Esophagus squamous epithelium (tissue), 5 donors: Measurements from ENCODE around the gene TCF23. TPM values are rescaled to one million over a fixed set of nuclear protein-coding genes. Genes with fewer than 3 reads are reported as not detected.

ENCODE experiments used
- DNase-seq: peaks from one replicate; lab custom pipeline; 2025; lab: John Stamatoyannopoulos, UW
- H3K27ac ChIP-seq, 4 donors: fragments of 200-600 bp; sonication (generic); one replicate each; pipeline ENCODE4 v1.5.1; 2016 to 2019; ENCODE audit warnings: mild to moderate bottlenecking in 1 of 4
- H3K27me3 ChIP-seq, 4 donors: fragments of 200-600 bp; sonication (generic); 1 replicate in 3 of 4; 2 replicates in 1 of 4; pipeline versions ENCODE4 v1.5.1 to v1.6.0; 2017 to 2021; ENCODE audit warnings: antibody characterized with exemption in 1 of 4
- H3K36me3 ChIP-seq, 3 donors: fragments of 200-600 bp; sonication (generic); one replicate each; pipeline ENCODE4 v1.5.1; 2016 to 2019
- H3K4me1 ChIP-seq, 3 donors: fragments of 200-600 bp; sonication (generic); one replicate each; pipeline ENCODE4 v1.5.1; 2017 to 2019
- H3K4me3 ChIP-seq, 4 donors: fragments of 200-600 bp; sonication (generic); 1 replicate in 3 of 4; 2 replicates in 1 of 4; pipeline ENCODE4 v1.5.1; 2016 to 2019; ENCODE audit warnings: mild to moderate bottlenecking in 2 of 4, moderate library complexity in 1 of 4
- H3K9me3 ChIP-seq, 3 donors: fragments of 200-600 bp; sonication (generic); one replicate each; pipeline ENCODE4 v1.5.1; 2016 to 2019
- POLR2A ChIP-seq, 4 donors: fragments of 450-650 bp; IDR thresholded peaks; one replicate each; pipeline ENCODE4 v1.6.1; 2017; ENCODE audit warnings: antibody characterized with exemption in 4 of 4, mild to moderate bottlenecking in 4 of 4, moderate library complexity in 3 of 4
- WGBS, 2 donors: methylation state at CpG; one replicate each; pipeline ENCODE4 v1.1.5; 2018; 5-methylcytosine and 5-hydroxymethylcytosine counted together
- intact Hi-C: fragments of 100-400 bp; cut with DNase I; formaldehyde crosslinking; loops from one replicate; pipeline ENCODE4 v1.15.0; 2022
- total RNA-seq, 4 donors: library from RNA; depleted of rRNA; stranded (reverse); fragments of >200 nt; gene quantifications; one replicate each; pipeline ENCODE4 v1.1.0, GENCODE V29; 2016
- TF ChIP-seq, protein P1 (sequence below), 6 experiments: fragments of 450-650 bp in 4 of 6; fragments of 200-600 bp in 2 of 6; sonication (generic) in 2 of 6; IDR thresholded peaks; one replicate each; pipeline ENCODE4 v1.5.1; 2016 to 2019; ENCODE audit warnings: antibody characterized with exemption in 6 of 6, mild to moderate bottlenecking in 4 of 6, moderate library complexity in 4 of 6
- donor health status: DM: yes; HTN: yes; CAD: no.

Gene TCF23
- total RNA-seq, 4 donors from 2014 or later = not detected

DNA sequence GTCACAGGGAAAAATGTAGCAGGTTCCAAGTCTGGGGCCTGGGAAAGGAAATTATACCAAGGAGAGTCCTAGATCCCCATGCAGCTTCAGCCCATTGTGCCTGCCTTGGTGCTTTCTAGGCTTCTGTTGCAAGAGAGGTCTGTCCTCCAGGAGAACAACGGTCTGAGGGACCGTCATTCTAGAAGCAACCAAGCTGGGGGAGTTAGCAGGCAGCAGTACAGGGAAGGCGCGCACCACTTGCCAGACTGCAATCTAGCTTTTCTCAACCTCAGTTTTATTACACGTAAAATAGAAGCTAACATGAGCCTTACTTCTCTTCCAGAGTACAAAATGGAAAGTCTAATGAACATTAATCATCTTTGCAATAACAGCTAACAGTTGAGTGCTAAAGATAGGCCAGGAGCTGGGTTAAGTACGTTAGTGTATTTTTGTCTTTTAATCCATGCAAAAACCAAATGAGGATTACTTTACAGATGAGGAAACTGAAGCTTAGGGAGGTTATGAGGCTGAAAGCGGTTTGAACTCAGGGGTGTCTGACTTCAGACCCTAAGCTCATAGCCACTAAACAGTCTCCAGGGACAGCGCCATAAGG lies 1.9 kb downstream of the TCF23 start:
- DNase-seq = no peak
- WGBS, 2 donors = 82 to 85% methylated on average over 8 of the region's 8 CpGs
- Histone ChIP-seq H3K36me3 (no peaks in the 10 kb centered on the region), H3K4me1 (no peaks in the 10 kb centered on the region), H3K4me3 (no peak overlapping the region), H3K27ac (no peak overlapping the region), H3K9me3 (no peaks in the 10 kb centered on the region), H3K27me3 (peaks cover 0 to 12% (median 0%) of the 10 kb centered on the region in 4 donors)
- intact Hi-C loops = no loop called here
- TF ChIP-seq POLR2A (IDR thresholded peaks at IDR 0.05) = no peak
- TF ChIP-seq, protein P1, sequence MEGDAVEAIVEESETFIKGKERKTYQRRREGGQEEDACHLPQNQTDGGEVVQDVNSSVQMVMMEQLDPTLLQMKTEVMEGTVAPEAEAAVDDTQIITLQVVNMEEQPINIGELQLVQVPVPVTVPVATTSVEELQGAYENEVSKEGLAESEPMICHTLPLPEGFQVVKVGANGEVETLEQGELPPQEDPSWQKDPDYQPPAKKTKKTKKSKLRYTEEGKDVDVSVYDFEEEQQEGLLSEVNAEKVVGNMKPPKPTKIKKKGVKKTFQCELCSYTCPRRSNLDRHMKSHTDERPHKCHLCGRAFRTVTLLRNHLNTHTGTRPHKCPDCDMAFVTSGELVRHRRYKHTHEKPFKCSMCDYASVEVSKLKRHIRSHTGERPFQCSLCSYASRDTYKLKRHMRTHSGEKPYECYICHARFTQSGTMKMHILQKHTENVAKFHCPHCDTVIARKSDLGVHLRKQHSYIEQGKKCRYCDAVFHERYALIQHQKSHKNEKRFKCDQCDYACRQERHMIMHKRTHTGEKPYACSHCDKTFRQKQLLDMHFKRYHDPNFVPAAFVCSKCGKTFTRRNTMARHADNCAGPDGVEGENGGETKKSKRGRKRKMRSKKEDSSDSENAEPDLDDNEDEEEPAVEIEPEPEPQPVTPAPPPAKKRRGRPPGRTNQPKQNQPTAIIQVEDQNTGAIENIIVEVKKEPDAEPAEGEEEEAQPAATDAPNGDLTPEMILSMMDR (IDR thresholded peaks at IDR 0.05) = no peak

DNA sequence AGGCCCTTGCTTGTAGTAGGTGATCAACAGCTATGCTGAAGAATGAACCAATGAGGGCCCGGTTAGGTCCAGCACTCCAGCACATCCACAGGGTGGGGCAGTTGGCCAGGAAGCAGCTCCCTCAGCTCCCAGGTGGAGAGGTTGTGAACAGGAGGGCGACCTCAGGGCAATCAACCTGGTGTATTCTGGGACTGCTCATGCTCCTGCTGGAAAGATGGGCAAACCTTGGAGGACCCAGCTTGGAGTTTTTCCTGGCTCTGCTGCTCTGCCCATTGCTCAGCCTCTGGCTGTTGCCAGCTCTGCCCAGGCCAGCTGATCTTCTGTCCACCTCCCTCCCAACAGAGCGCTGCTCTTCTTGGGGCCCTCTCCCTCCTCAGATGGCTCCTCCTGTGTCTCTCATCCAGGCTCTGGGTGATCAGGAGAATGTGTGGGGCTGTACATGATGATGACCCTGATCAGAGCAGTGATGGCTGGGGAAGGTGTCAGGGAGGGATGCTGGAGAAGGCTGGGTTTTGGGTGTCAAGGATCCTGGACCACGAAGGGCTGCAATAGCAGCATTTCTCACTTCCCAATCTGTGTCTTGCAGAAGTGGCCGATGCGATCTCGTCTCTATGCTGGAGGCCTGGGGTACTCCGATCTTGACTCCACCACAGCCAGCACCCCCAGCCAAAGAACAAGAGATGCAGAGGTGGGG lies 3.4 kb downstream of the TCF23 start:
- intact Hi-C loops = no loop called here
- H3K27ac ChIP-seq = no peak overlapping the region
- H3K36me3 ChIP-seq = no peaks in the 10 kb centered on the region
- no peaks in the 10 kb centered on the region for H3K9me3 ChIP-seq
- TF ChIP-seq, protein P1 (IDR thresholded peaks at IDR 0.05) = no peak
- no peak for TF ChIP-seq POLR2A (IDR thresholded peaks at IDR 0.05)
- DNase-seq = no peak
- peaks cover 0 to 12% (median 0%) of the 10 kb centered on the region in 4 donors for H3K27me3 ChIP-seq
- 85 to 94% methylated on average over 5 to 6 of the region's 8 CpGs for WGBS, 2 donors
- no peaks in the 10 kb centered on the region for H3K4me1 ChIP-seq
- H3K4me3 ChIP-seq = no peak overlapping the region

DNA sequence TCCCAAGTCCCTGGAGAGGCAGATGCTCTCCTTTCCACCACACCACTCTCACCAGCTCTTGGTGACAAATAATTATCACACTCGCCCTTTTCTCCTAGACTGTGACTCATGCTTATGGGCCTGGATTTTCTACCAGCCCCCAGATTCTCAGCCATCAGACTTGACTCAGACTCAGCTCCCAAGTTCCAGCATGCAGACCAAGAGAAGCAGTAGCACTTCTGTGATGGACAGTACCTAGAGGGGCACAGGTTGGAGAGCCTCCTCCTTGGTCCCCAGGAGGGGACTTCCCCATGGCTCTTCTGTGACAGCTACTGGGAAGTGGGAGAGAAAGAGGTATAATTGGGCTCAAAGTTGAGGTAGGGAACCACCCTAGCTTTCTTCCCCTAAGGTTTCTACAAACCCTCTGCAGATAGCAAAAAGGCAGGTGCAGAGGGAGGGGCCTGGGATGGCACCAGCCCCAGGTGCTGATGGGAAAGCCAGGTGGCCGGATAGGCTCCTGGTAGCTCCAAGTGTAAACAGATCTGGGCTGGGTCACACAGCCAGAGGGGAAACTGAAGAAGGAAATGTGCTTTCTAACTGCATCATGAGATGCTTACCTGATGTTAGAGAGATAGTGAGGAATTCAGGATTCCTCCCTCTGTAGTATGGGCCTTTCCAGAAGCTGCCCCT lies 4.1 kb downstream of the TCF23 start:
- TF ChIP-seq, protein P1 (IDR thresholded peaks at IDR 0.05) = no peak
- TF ChIP-seq POLR2A (IDR thresholded peaks at IDR 0.05) = no peak
- no peak for DNase-seq
- peaks cover 0 to 12% (median 0%) of the 10 kb centered on the region in 4 donors for H3K27me3 ChIP-seq
- no peaks in the 10 kb centered on the region for H3K9me3 ChIP-seq
- intact Hi-C loops = no loop called here
- H3K36me3 ChIP-seq = no peaks in the 10 kb centered on the region
- 17 to 48% methylated on average over 1 to 2 of the region's 2 CpGs for WGBS, 2 donors
- no peaks in the 10 kb centered on the region for H3K4me1 ChIP-seq
- no peak overlapping the region for H3K27ac ChIP-seq
- H3K4me3 ChIP-seq = no peak overlapping the region

DNA sequence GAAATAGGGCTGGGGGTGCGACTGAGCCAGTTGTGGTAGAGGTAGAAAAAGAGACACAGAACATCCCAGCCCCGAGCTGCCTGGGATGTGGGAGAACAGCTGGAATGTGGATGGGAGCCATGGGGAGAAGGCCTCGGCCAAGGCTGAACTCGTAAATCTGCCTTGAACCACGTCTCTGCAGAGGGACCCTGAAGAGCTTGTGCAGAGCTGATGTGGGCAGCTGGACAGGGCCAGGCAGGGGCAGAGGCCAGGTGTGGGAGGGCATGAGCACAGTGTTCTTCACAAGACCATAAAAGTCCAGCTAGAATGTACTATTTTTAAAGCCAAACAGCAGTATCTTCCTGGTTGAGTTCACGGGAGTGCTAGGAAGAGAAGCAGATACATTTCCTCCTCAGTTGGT lies 5.7 kb downstream of the TCF23 start:
- DNase-seq = no peak
- 84 to 91% methylated on average over 3 to 6 of the region's 6 CpGs for WGBS, 2 donors
- intact Hi-C loops = no loop called here
- Histone ChIP-seq H3K9me3 (no peaks in the 10 kb centered on the region), H3K4me1 (no peaks in the 10 kb centered on the region), H3K36me3 (no peaks in the 10 kb centered on the region), H3K4me3 (no peak overlapping the region), H3K27me3 (peaks cover 0 to 7% (median 0%) of the 10 kb centered on the region in 4 donors), H3K27ac (no peak overlapping the region)
- TF ChIP-seq, protein P1 (IDR thresholded peaks at IDR 0.05) = no peak
- TF ChIP-seq POLR2A (IDR thresholded peaks at IDR 0.05) = no peak

DNA sequence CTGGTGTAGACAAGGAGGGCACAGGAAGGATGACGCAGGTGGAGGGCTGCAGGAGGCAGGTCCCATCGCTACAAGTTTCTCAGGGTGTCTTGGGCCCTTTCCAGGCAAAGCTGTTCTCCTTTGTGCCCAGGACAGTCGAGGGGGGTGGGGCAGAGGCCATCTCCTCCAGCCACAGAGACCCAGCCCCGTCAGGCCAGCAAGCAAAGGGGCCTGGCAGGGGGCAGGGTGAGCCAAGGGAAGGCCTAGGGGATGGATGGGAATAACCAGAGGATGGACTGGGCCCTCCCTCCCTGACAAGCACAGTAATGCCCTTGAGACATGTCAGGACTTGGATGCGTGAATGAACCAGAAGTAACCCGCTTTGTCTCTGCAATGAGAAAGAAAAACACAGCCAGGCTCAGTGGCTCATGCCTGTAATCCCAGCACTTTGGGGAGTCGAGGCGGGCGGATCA lies 6.3 kb downstream of the TCF23 start:
- intact Hi-C loops = no loop called here
- TF ChIP-seq, protein P1 (IDR thresholded peaks at IDR 0.05) = no peak
- TF ChIP-seq POLR2A (IDR thresholded peaks at IDR 0.05) = no peak
- Histone ChIP-seq H3K4me3 (no peak overlapping the region), H3K36me3 (no peaks in the 10 kb centered on the region), H3K27ac (no peak overlapping the region), H3K9me3 (no peaks in the 10 kb centered on the region), H3K27me3 (peaks cover 0 to 1% (median 0%) of the 10 kb centered on the region in 4 donors), H3K4me1 (no peaks in the 10 kb centered on the region)
- WGBS, 2 donors = 46 to 50% methylated on average over 5 to 6 of the region's 9 CpGs
- no peak for DNase-seq
